CD4-positive, alpha-beta memory T cell (primary cell): Measurements from ENCODE around the gene FCRLB. TPM values are rescaled to one million over a fixed set of nuclear protein-coding genes. Genes with fewer than 3 reads are reported as not detected.

Experiments
- CTCF ChIA-PET: fragments of 350-600 bp; sonication (Branson Sonifier 250); formaldehyde crosslinking; loops from one replicate; lab custom pipeline; 2021; ENCODE audit warnings: inconsistent platforms; ENCODE audit not compliant: partially characterized antibody; lab: Charles Lee
- POLR2A ChIA-PET: fragments of 350-600 bp; sonication (Branson Sonifier 250); formaldehyde crosslinking; loops from one replicate; lab custom pipeline; 2021; ENCODE audit not compliant: partially characterized antibody; lab: Charles Lee
- DNase-seq, 5 donors: peaks; one replicate each; pipeline versions ENCODE4 v3.0.0 to v3.0.0-alpha.2; 2020 to 2022; ENCODE audit warnings: mixed read lengths in 1 of 5
- H3K27ac ChIP-seq: one replicate; pipeline ENCODE4 v1.7.0; 2013; ENCODE audit warnings: low read depth, low read length
- H3K27me3 ChIP-seq: 2 replicates; pipeline ENCODE4 v1.7.0; 2013; ENCODE audit warnings: mild to moderate bottlenecking, low read length, moderate library complexity; ENCODE audit not compliant: insufficient read depth
- H3K36me3 ChIP-seq: 2 replicates; pipeline ENCODE4 v1.7.0; 2013; ENCODE audit warnings: mild to moderate bottlenecking, low read length, moderate library complexity; ENCODE audit not compliant: insufficient read depth
- H3K4me1 ChIP-seq: 2 replicates; pipeline ENCODE4 v1.7.0; 2013; ENCODE audit warnings: mild to moderate bottlenecking, low read length, moderate library complexity; ENCODE audit not compliant: insufficient read depth
- H3K4me3 ChIP-seq, 2 donors: one replicate each; pipeline ENCODE4 v1.7.0; 2013; ENCODE audit warnings: low read length in 2 of 2, mild to moderate bottlenecking in 1 of 2
- H3K9me3 ChIP-seq, 2 donors: one replicate each; pipeline ENCODE4 v1.7.0; 2013; ENCODE audit warnings: low read length in 2 of 2, control low read depth in 1 of 2; ENCODE audit not compliant: control insufficient read depth in 1 of 2
- H3K27ac Mint-ChIP-seq, 7 donors: one replicate each; pipeline ENCODE4 v1.8.0; 2020 to 2021; ENCODE audit warnings: mixed read lengths in 7 of 7, mild to moderate bottlenecking in 6 of 7, inconsistent platforms in 3 of 7, moderate library complexity in 3 of 7
- H3K27me3 Mint-ChIP-seq, 2 donors: one replicate each; pipeline ENCODE4 v1.8.0; 2020 to 2021; ENCODE audit warnings: mixed read lengths in 2 of 2
- H3K36me3 Mint-ChIP-seq, 2 donors: one replicate each; pipeline ENCODE4 v1.8.0; 2020 to 2021; ENCODE audit warnings: mixed read lengths in 2 of 2, inconsistent platforms in 1 of 2, mild to moderate bottlenecking in 1 of 2
- H3K4me1 Mint-ChIP-seq, 4 donors: one replicate each; pipeline ENCODE4 v1.8.0; 2020 to 2021; ENCODE audit warnings: mixed read lengths in 4 of 4, mild to moderate bottlenecking in 1 of 4
- H3K4me3 Mint-ChIP-seq, 8 donors: one replicate each; pipeline ENCODE4 v1.8.0; 2020 to 2021; ENCODE audit warnings: mixed read lengths in 8 of 8, mild to moderate bottlenecking in 7 of 8, moderate library complexity in 6 of 8, inconsistent platforms in 3 of 8
- H3K9me3 Mint-ChIP-seq, 8 donors: one replicate each; pipeline ENCODE4 v1.8.0; 2020 to 2021; ENCODE audit warnings: mixed read lengths in 8 of 8, mild to moderate bottlenecking in 5 of 8, inconsistent platforms in 3 of 8, moderate library complexity in 1 of 8
- intact Hi-C: fragments of 100-400 bp; cut with micrococcal nuclease; formaldehyde crosslinking; loops from one replicate; pipeline ENCODE4 v1.15.1; 2023
- polyA plus RNA-seq, 2 donors: library from polyadenylated mRNA; unstranded; fragments of 300-500 nt; fragmentation: Illumina TruSeq; gene quantifications; one replicate each; pipeline ENCODE4 v1.2.3, GENCODE V29; 2021
- total RNA-seq, 2 experiments: library from RNA; stranded (reverse); gene quantifications; one replicate each; pipeline ENCODE4 v1.2.3, GENCODE V29; 2021

FCRLB gene
- total and polyA plus RNA-seq, 4 experiments from 2014 or later: 1.0 to 1.6 (median 1.4) TPM

DNA sequence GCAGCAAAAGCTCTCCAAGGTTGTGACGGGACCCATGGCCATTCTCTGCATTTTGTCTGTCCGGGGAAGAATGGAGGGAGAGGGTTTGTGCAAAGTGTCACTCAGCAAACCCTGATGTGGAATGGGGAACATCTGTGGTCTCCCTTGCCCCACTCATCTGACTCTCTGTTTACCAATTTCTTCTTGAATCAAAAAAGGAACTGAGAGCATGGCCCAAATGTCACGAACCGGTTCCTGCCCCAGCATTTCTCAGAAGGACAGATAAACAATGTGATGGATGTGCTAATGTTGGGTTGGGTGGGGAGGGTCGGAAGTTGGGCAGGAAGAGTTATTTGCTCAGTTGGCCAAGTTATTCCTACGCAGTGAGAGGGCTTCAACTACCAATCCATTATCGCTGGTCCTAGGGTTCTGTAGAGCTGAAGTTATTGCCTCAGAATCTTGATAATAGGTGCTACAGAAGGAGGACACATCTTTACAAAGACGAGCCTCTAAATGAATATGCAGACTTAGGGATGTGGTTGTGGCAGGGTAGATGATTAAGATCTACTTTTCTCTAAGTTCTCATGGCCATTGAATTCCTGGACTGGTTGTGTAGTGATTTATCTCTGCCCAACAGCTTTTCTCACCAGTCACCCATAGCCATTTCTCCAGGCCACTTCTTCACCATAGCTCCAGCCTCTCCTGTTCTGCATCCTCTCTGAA, 18.7 kb downstream of the FCRLB start:
- intact Hi-C loops: loop anchor here (10.0 kb wide), 1 partner anchor 515 kb away; the partner anchor contains the start of genes APOA2 and TOMM40L
- no peaks in the 10 kb centered on the region for H3K9me3 Mint-ChIP-seq
- Histone ChIP-seq H3K4me3 (no peak overlapping the region), H3K27ac (no peak overlapping the region), H3K9me3 (no peaks in the 10 kb centered on the region), H3K4me1 (peaks cover 22% of the 10 kb centered on the region), H3K36me3 (no peaks in the 10 kb centered on the region), H3K27me3 (no peaks in the 10 kb centered on the region)
- peaks cover 0 to 3% of the 10 kb centered on the region in 2 donors for H3K27me3 Mint-ChIP-seq
- peak overlapping the region in 4 of 7 donors; percentile 1 to 39 (median 20) for H3K27ac Mint-ChIP-seq
- ChIA-PET POLR2A (interaction anchor here (1.2 to 8.1 kb wide), 3 partner anchors 10 to 13 kb away, joined by 5 to 104 read pairs (median 19); partner anchors contain the start of gene DUSP12), CTCF (interaction anchor here (0.7 to 8.0 kb wide), 12 partner anchors 10 to 510 kb away, joined by 3 to 103 read pairs (median 12); partner anchors contain the start of gene DUSP12)
- H3K4me1 Mint-ChIP-seq: peaks cover 6 to 34% (median 22%) of the 10 kb centered on the region in 4 donors
- no peaks in the 10 kb centered on the region for H3K36me3 Mint-ChIP-seq
- no peak overlapping the region for H3K4me3 Mint-ChIP-seq
- DNase-seq: no peak

GRCh38 chr1:161740921-161741320, 19.6 kb downstream of the FCRLB start:
- Mint-ChIP-seq H3K4me1 (peaks cover 6 to 34% (median 22%) of the 10 kb centered on the region in 4 donors), H3K27me3 (peaks cover 0 to 7% of the 10 kb centered on the region in 2 donors), H3K36me3 (no peaks in the 10 kb centered on the region), H3K9me3 (no peaks in the 10 kb centered on the region), H3K4me3 (no peak overlapping the region), H3K27ac (peak overlapping the region in 1 of 7 donors; percentile 43)
- intact Hi-C loops: loop anchor here (1.0 to 10.0 kb wide), 4 partner anchors 15 to 516 kb away; partner anchors contain the start of genes APOA2 and TOMM40L
- ChIA-PET CTCF (interaction anchor here (0.7 to 8.0 kb wide), 12 partner anchors 9 to 296 kb away, joined by 3 to 103 read pairs (median 8); partner anchors contain the start of gene DUSP12), POLR2A (interaction anchor here (0.5 to 8.1 kb wide), 5 partner anchors 9 to 201 kb away, joined by 3 to 104 read pairs (median 3); partner anchors contain the start of gene DUSP12)
- no peaks in the 10 kb centered on the region for H3K36me3 ChIP-seq
- H3K4me1 ChIP-seq: peaks cover 22% of the 10 kb centered on the region
- H3K27ac ChIP-seq: no peak overlapping the region
- H3K9me3 ChIP-seq: no peaks in the 10 kb centered on the region
- H3K4me3 ChIP-seq: no peak overlapping the region
- H3K27me3 ChIP-seq: no peaks in the 10 kb centered on the region
- no peak for DNase-seq

GRCh38 chr1:161743231-161743630, 21.9 kb downstream of the FCRLB start:
- peaks cover 1 to 7% of the 10 kb centered on the region in 2 donors for H3K27me3 Mint-ChIP-seq
- Histone ChIP-seq H3K4me3 (no peak overlapping the region), H3K4me1 (peaks cover 22% of the 10 kb centered on the region), H3K27me3 (no peaks in the 10 kb centered on the region), H3K9me3 (no peaks in the 10 kb centered on the region), H3K27ac (no peak overlapping the region), H3K36me3 (no peaks in the 10 kb centered on the region)
- H3K4me3 Mint-ChIP-seq: no peak overlapping the region
- intact Hi-C loops: loop anchor here (10.0 kb wide), 1 partner anchor 518 kb away; the partner anchor contains the start of genes APOA2 and TOMM40L
- peaks cover 6 to 34% (median 23%) of the 10 kb centered on the region in 4 donors for H3K4me1 Mint-ChIP-seq
- H3K36me3 Mint-ChIP-seq: no peaks in the 10 kb centered on the region
- ChIA-PET POLR2A (no interaction called here), CTCF (interaction anchor here (1.1 to 8.0 kb wide), 4 partner anchors 10 to 259 kb away, joined by 4 to 103 read pairs (median 22); no protein-coding TSS in a partner anchor)
- DNase-seq: no peak
- H3K27ac Mint-ChIP-seq: no peak overlapping the region
- H3K9me3 Mint-ChIP-seq: no peaks in the 10 kb centered on the region

DNA sequence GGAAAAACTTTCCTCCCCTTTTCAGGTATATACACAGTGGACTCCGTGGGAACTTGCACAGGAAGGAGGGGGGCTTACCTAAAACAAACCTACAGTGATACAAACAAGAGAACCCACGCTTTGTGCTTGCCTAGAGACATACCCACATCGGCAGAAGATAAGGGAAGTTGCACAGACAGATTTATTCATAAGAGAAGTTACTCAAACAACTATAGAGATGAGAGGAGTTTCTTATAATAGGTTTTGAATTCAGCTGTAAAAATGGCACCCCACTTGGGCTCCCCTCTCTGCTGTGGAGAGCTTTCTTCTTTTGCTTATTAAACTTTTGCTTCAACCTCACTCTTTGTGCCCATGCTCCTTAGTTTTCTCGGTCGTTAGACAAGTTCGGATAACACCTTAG, 26.5 kb downstream of the FCRLB start:
- intact Hi-C loops: loop anchor here (10.0 kb wide), 1 partner anchor 523 kb away; the partner anchor contains the start of genes APOA2 and TOMM40L
- H3K4me3 ChIP-seq: no peak overlapping the region
- Mint-ChIP-seq H3K27ac (peak overlapping the region in 1 of 7 donors; percentile 54), H3K36me3 (peaks cover 3 to 17% of the 10 kb centered on the region in 2 donors), H3K27me3 (peaks cover 1 to 7% of the 10 kb centered on the region in 2 donors), H3K4me3 (peak overlapping the region in 3 of 8 donors; percentile 3 to 67 (median 19)), H3K9me3 (no peaks in the 10 kb centered on the region), H3K4me1 (peaks cover 13 to 31% (median 23%) of the 10 kb centered on the region in 4 donors)
- peaks cover 19% of the 10 kb centered on the region for H3K4me1 ChIP-seq
- no peaks in the 10 kb centered on the region for H3K9me3 ChIP-seq
- CTCF ChIA-PET: interaction anchor here (0.9 to 2.5 kb wide), 4 partner anchors 9 to 260 kb away, joined by 3 to 12 read pairs (median 4); no protein-coding TSS in a partner anchor
- no peak overlapping the region for H3K27ac ChIP-seq
- no peak for DNase-seq
- POLR2A ChIA-PET: interaction anchor here (3.7 kb wide), 1 partner anchor 21 kb away, joined by 67 read pairs; no protein-coding TSS in a partner anchor
- no peaks in the 10 kb centered on the region for H3K27me3 ChIP-seq
- peaks cover 2% of the 10 kb centered on the region for H3K36me3 ChIP-seq

DNA sequence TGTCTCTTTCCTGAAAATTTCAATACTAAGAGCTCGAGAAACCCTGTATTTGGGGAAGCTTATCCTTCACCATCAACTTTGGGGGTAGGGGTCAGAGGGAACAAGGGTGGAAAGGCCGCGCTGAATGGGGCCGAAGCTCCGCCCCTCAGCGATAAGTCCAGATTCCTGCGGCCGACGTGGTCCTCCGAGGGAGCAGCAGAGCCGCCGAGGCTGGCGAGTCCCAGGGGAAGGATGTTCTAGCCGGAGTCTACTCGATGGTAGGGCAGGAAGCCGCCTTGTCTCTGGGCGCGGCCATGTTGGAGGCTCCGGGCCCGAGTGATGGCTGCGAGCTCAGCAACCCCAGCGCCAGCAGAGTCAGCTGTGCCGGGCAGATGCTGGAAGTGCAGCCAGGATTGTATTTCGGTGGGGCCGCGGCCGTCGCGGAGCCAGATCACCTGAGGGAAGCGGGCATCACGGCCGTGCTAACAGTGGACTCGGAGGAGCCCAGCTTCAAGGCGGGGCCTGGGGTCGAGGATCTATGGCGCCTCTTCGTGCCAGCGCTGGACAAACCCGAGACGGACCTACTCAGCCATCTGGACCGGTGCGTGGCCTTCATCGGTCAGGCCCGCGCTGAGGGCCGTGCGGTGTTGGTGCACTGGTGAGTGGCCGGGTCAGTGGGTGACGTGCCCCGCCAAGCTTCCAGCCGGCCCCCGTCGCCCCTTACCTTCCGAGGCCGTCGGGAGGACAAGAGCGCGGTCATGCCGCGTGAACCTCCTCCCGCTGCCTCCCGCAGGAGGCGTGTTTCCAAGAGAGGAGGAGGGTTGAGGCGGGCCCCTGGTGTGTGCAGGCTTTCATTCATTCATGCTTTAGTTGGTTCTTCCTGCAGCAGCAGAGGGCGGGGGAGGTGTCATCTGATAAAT, 28.4 kb downstream of the FCRLB start, which contains the start of gene DUSP12:
Gene DUSP12 (plus strand): TSS at position 278 of the 899 bp plus-strand sequence. CDS start 16 bp downstream, at position 294.
- CTCF ChIA-PET: interaction anchor here (0.6 to 2.5 kb wide), 8 partner anchors 9 to 287 kb away, joined by 3 to 15 read pairs (median 6); partner anchors contain the start of gene HSPA6
- H3K4me3 ChIP-seq: peak within 1 kb of the TSS; percentile 91 to 96
- Mint-ChIP-seq H3K27ac (peak within 1 kb of the TSS; percentile 95 to 98 (median 96)), H3K9me3 (no peaks in the 10 kb centered on the region), H3K4me1 (peaks cover 18 to 35% (median 27%) of the 10 kb centered on the region in 4 donors), H3K27me3 (peaks cover 1 to 6% of the 10 kb centered on the region in 2 donors), H3K4me3 (peak within 1 kb of the TSS; percentile 99 to 100 (median 99)), H3K36me3 (peaks cover 16 to 32% of the 10 kb centered on the region in 2 donors)
- H3K27ac ChIP-seq: peak within 1 kb of the TSS; percentile 75
- H3K36me3 ChIP-seq: peaks cover 16% of the 10 kb centered on the region
- intact Hi-C loops: loop anchor here (10.0 kb wide), 1 partner anchor 525 kb away; the partner anchor contains the start of genes APOA2 and TOMM40L
- DNase-seq: peak; percentile 84 to 90 (median 86)
- H3K9me3 ChIP-seq: no peaks in the 10 kb centered on the region
- H3K4me1 ChIP-seq: peaks cover 19% of the 10 kb centered on the region
- no peaks in the 10 kb centered on the region for H3K27me3 ChIP-seq
- POLR2A ChIA-PET: interaction anchor here (0.8 to 3.7 kb wide), 17 partner anchors 9 to 571 kb away, joined by 3 to 67 read pairs (median 5); partner anchors contain the start of genes ATF6 and NDUFS2

DNA sequence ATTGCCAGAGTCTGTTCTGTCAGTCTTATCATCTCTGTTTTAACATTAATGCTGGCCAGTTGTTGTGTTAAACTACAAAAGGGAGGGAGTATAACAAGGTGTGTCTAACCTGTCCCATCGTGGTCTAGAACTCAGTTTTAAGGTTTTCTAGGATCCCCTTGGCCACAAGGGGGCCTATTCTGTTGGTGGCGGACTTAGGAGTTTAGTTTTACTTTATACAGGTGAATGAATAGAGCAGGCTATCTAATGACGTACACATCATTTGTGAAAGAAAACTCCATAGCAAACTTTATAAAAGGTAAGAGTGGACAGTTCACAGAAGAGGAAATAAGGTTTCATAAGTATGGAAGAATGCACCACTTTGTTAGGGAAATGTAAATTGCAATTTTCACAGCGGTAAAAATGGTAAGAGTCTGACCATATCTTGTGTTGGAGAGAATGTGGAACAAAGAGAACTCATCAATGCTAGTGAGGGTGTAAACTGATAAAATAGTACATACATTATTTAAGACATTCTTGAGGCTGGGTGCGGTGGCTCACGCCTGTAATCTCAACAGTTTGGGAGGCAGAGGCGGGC, 42.3 kb downstream of the FCRLB start:
- Mint-ChIP-seq H3K9me3 (no peaks in the 10 kb centered on the region), H3K36me3 (peaks cover 3 to 12% of the 10 kb centered on the region in 2 donors), H3K4me1 (peaks cover 20 to 39% (median 29%) of the 10 kb centered on the region in 4 donors), H3K27ac (peak overlapping the region; percentile 51 to 85 (median 77)), H3K4me3 (peak overlapping the region; percentile 64 to 80 (median 68)), H3K27me3 (no peaks in the 10 kb centered on the region)
- Histone ChIP-seq H3K27me3 (no peaks in the 10 kb centered on the region), H3K36me3 (peaks cover 3% of the 10 kb centered on the region), H3K27ac (no peak overlapping the region), H3K4me3 (peak overlapping the region in 1 of 2 donors; percentile 1), H3K4me1 (peaks cover 39% of the 10 kb centered on the region), H3K9me3 (no peaks in the 10 kb centered on the region)
- peak; percentile 49 to 59 (median 56) for DNase-seq
- intact Hi-C loops: loop anchor here (1.0 to 10.0 kb wide), 2 partner anchors 274 to 369 kb away; no protein-coding TSS in a partner anchor
- POLR2A ChIA-PET: interaction anchor here (3.4 kb wide), 1 partner anchor 14 kb away, joined by 13 read pairs; the partner anchor contains the start of gene DUSP12
- CTCF ChIA-PET: interaction anchor here (0.9 to 7.8 kb wide), 8 partner anchors 9 to 277 kb away, joined by 4 to 63 read pairs (median 7); partner anchors contain the start of gene DUSP12
